Neural cell (in vitro differentiated cells): ENCODE data around the gene FOSL2. TPM values are rescaled to one million over a fixed set of nuclear protein-coding genes. Genes with fewer than 3 reads are reported as not detected.

Experiments used
- H2AFZ ChIP-seq: fragments of 200-600, 300-800 bp; sonication (generic), shearing (Covaris generic); 2 replicates; pipeline ENCODE4 v1.6.0; 2014; ENCODE audit warnings: low read depth, mild to moderate bottlenecking, antibody characterized with exemption, low read length, moderate library complexity
- H3F3A ChIP-seq: fragments of 200-600 bp; shearing (Covaris generic); 2 replicates; pipeline ENCODE4 v1.6.1; 2016; ENCODE audit warnings: mild to moderate bottlenecking, moderate library complexity, mixed read lengths, antibody characterized with exemption, low read length; ENCODE audit not compliant: insufficient read depth, poor library complexity, severe bottlenecking
- H3K27ac ChIP-seq: fragments of 200-600, 300-800 bp; sonication (generic), shearing (Covaris generic); 2 replicates; pipeline ENCODE4 v1.5.1; 2014; ENCODE audit warnings: mild to moderate bottlenecking, low read length, moderate library complexity
- H3K27me3 ChIP-seq: fragments of 300-800, 200-600 bp; sonication (generic), shearing (Covaris generic); 2 replicates; pipeline ENCODE4 v1.6.0; 2014; ENCODE audit warnings: mild to moderate bottlenecking, low read depth, low read length, moderate library complexity; ENCODE audit not compliant: insufficient read depth
- H3K36me3 ChIP-seq: fragments of 300-800, 200-600 bp; sonication (generic), shearing (Covaris generic); 2 replicates; pipeline ENCODE4 v1.5.1; 2014; ENCODE audit warnings: mild to moderate bottlenecking, antibody characterized with exemption, low read length, moderate library complexity; ENCODE audit not compliant: insufficient read depth
- H3K4me2 ChIP-seq: fragments of 300-800, 200-600 bp; sonication (generic), shearing (Covaris generic); 2 replicates; pipeline ENCODE4 v1.6.0; 2014; ENCODE audit warnings: mild to moderate bottlenecking, low read length
- H3K4me3 ChIP-seq: fragments of 300-800, 200-600 bp; sonication (generic), shearing (Covaris generic); 2 replicates; pipeline ENCODE4 v1.5.1; 2014; ENCODE audit warnings: mild to moderate bottlenecking, low read length, moderate library complexity
- H3K79me2 ChIP-seq: fragments of 200-600 bp; shearing (Covaris generic); replicated peaks from 2 replicates; pipeline ENCODE4 v1.6.0; 2014; ENCODE audit warnings: mild to moderate bottlenecking, low read length, moderate library complexity; ENCODE audit not compliant: insufficient read depth
- H3K9ac ChIP-seq: fragments of 300-800, 200-600 bp; sonication (generic), shearing (Covaris generic); 2 replicates; pipeline ENCODE4 v1.6.1; 2016; ENCODE audit warnings: mild to moderate bottlenecking, low read length, mixed read lengths
- H3K9me2 ChIP-seq: fragments of 200-600 bp; shearing (Covaris generic); 2 replicates; pipeline ENCODE4 v1.6.1; 2016; ENCODE audit warnings: mild to moderate bottlenecking, low read length, mixed read lengths; ENCODE audit not compliant: insufficient read depth
- H3K9me3 ChIP-seq: fragments of 200-600, 300-800 bp; sonication (generic), shearing (Covaris generic); 2 replicates; pipeline ENCODE4 v1.6.1; 2016; ENCODE audit warnings: mild to moderate bottlenecking, mixed run types, low read length, moderate library complexity, mixed read lengths
- H4K20me1 ChIP-seq: fragments of 200-600 bp; shearing (Covaris generic); 2 replicates; pipeline ENCODE4 v1.6.1; 2016; ENCODE audit warnings: mild to moderate bottlenecking, mixed run types; ENCODE audit not compliant: insufficient read depth
- EP300 ChIP-seq: fragments of 450-650 bp; conservative IDR thresholded peaks from 2 replicates; pipeline ENCODE4 v1.6.1; 2014; ENCODE audit warnings: antibody characterized with exemption, mild to moderate bottlenecking, moderate library complexity; ENCODE audit not compliant: poor library complexity, severe bottlenecking
- EZH2 ChIP-seq: fragments of 200-600, 300-800 bp; shearing (Covaris generic), sonication (generic); IDR thresholded peaks from 2 replicates; pipeline ENCODE4 v1.6.1; 2014; ENCODE audit warnings: antibody characterized with exemption, low read length, borderline replicate concordance, mild to moderate bottlenecking; ENCODE audit not compliant: insufficient read depth, poor library complexity, severe bottlenecking
- MXI1 ChIP-seq: fragments of 450-650 bp; conservative IDR thresholded peaks from 2 replicates; pipeline ENCODE4 v1.6.1; 2014; ENCODE audit warnings: antibody characterized with exemption, mild to moderate bottlenecking; ENCODE audit not compliant: poor library complexity, severe bottlenecking
- POLR2AphosphoS5 ChIP-seq: IDR thresholded peaks from 2 replicates; pipeline ENCODE4 v1.6.1; 2012
- RAD21 ChIP-seq: fragments of 450-650 bp; conservative IDR thresholded peaks from 2 replicates; pipeline ENCODE4 v1.6.1; 2014; ENCODE audit warnings: antibody characterized with exemption, mild to moderate bottlenecking, moderate library complexity
- SMC3 ChIP-seq: fragments of 450-650 bp; conservative IDR thresholded peaks from 2 replicates; pipeline ENCODE4 v1.6.1; 2014; ENCODE audit warnings: antibody characterized with exemption, mild to moderate bottlenecking, moderate library complexity; ENCODE audit not compliant: poor library complexity
- TAF1 ChIP-seq: IDR thresholded peaks from 2 replicates; pipeline ENCODE4 v1.6.1; 2012; ENCODE audit warnings: low read depth
- polyA plus RNA-seq: library from polyadenylated mRNA; depleted of rRNA; stranded (reverse); fragments of >200 nt; gene quantifications from 2 replicates; pipeline ENCODE4 v1.2.3, GENCODE V29; 2014
- TF ChIP-seq, protein P1 (sequence below): fragments of 450-650 bp; IDR thresholded peaks from 2 replicates; pipeline ENCODE4 v1.5.1; 2014; ENCODE audit warnings: antibody characterized with exemption, mild to moderate bottlenecking, moderate library complexity; ENCODE audit not compliant: poor library complexity, severe bottlenecking
- TF ChIP-seq, protein P2 (sequence below): IDR thresholded peaks from 2 replicates; pipeline ENCODE4 v1.6.1; 2012; ENCODE audit warnings: borderline replicate concordance

The FOSL2 gene
- polyA plus RNA-seq, 1 donor from 2014 or later, result 2.8 TPM

DNA sequence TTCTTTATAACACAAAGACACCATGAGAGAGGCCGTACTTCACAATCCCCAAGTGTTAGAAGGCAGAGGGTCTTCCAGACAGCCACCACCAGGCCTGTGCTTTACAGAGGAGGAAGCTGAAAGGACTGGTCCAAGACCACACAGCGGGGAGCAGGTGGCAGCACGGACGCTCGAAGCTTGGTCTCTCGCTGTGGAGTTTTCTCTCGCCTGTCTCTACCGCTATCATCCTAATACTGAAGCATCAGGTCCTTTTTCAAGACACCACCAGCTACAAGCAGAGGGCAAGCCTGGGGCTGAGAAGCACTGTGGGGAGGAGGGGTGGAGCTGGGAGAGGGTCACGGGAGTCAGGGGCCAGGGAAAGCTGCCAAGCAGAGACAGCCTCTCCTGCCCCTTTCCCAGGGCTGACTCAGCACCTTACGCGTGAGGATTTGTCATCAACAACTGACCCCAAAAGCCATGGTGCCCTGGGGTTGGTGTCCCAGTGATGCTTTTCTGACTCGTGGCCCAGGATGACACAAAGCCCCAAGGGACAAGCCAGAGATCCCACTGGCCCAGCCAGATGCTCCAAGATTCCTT is 31.9 kb upstream of the FOSL2 start:
- Histone ChIP-seq H3K36me3 (no peaks in the 10 kb centered on the region), H3K79me2 (no peaks in the 10 kb centered on the region), H2AFZ (no peak overlapping the region), H3K4me3 (no peak overlapping the region), H3K27ac (no peak overlapping the region), H3F3A (no peaks in the 10 kb centered on the region), H3K9me2 (no peaks in the 10 kb centered on the region), H3K27me3 (no peaks in the 10 kb centered on the region), H3K9me3 (no peaks in the 10 kb centered on the region), H4K20me1 (no peaks in the 10 kb centered on the region), H3K9ac (no peak overlapping the region), H3K4me2 (no peak overlapping the region)
- TF ChIP-seq EP300 (no peak), MXI1 (no peak), TAF1 (no peak), POLR2AphosphoS5 (no peak), SMC3 (no peak), EZH2 (no peak), RAD21 (no peak)
- TF ChIP-seq, protein P1, sequence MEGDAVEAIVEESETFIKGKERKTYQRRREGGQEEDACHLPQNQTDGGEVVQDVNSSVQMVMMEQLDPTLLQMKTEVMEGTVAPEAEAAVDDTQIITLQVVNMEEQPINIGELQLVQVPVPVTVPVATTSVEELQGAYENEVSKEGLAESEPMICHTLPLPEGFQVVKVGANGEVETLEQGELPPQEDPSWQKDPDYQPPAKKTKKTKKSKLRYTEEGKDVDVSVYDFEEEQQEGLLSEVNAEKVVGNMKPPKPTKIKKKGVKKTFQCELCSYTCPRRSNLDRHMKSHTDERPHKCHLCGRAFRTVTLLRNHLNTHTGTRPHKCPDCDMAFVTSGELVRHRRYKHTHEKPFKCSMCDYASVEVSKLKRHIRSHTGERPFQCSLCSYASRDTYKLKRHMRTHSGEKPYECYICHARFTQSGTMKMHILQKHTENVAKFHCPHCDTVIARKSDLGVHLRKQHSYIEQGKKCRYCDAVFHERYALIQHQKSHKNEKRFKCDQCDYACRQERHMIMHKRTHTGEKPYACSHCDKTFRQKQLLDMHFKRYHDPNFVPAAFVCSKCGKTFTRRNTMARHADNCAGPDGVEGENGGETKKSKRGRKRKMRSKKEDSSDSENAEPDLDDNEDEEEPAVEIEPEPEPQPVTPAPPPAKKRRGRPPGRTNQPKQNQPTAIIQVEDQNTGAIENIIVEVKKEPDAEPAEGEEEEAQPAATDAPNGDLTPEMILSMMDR, result no peak

DNA sequence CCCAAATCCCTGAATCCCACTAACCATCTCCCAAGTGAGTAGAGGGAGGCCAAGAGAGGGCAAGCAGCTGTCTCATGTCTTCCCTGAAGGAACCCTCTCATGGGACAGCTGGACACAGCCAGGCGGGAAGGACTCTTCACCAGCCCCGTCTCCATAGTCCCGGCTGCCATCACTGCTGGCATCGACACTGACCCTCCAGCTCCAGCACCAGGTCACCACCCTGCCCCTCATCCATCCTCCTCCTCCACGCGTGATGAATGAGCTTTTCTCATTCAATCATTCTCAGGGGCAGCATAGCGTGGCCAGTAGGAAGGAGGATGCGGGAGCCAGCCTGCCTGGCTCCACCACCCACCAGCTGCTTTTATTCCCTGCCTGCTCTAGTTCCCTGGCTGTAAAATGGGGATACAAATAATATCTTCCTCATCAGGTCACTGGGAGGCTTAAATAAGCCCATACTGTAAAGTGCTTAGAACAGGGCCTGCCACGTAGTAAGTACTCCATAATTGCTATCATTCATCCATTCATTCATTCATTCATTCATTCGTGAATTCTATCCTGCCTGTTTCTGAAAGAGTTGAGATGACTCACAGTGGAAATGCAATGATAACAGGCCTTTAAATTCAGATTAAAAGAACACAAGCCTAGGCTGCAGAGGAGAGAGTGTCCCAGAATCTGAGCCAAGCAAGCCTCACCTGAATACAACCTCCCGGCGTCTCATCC is 30.5 kb upstream of the FOSL2 start:
- no peak overlapping the region for H2AFZ ChIP-seq
- no peak for TF ChIP-seq SMC3
- TF ChIP-seq EP300, result no peak
- TF ChIP-seq, protein P2, sequence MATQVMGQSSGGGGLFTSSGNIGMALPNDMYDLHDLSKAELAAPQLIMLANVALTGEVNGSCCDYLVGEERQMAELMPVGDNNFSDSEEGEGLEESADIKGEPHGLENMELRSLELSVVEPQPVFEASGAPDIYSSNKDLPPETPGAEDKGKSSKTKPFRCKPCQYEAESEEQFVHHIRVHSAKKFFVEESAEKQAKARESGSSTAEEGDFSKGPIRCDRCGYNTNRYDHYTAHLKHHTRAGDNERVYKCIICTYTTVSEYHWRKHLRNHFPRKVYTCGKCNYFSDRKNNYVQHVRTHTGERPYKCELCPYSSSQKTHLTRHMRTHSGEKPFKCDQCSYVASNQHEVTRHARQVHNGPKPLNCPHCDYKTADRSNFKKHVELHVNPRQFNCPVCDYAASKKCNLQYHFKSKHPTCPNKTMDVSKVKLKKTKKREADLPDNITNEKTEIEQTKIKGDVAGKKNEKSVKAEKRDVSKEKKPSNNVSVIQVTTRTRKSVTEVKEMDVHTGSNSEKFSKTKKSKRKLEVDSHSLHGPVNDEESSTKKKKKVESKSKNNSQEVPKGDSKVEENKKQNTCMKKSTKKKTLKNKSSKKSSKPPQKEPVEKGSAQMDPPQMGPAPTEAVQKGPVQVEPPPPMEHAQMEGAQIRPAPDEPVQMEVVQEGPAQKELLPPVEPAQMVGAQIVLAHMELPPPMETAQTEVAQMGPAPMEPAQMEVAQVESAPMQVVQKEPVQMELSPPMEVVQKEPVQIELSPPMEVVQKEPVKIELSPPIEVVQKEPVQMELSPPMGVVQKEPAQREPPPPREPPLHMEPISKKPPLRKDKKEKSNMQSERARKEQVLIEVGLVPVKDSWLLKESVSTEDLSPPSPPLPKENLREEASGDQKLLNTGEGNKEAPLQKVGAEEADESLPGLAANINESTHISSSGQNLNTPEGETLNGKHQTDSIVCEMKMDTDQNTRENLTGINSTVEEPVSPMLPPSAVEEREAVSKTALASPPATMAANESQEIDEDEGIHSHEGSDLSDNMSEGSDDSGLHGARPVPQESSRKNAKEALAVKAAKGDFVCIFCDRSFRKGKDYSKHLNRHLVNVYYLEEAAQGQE, result no peak
- no peak for TF ChIP-seq POLR2AphosphoS5
- no peak for TF ChIP-seq RAD21
- TF ChIP-seq, protein P1, result no peak
- TF ChIP-seq TAF1, result no peak
- TF ChIP-seq EZH2, result no peak
- TF ChIP-seq MXI1, result no peak
- no peak overlapping the region for H3K4me2 ChIP-seq
- no peaks in the 10 kb centered on the region for H3K36me3 ChIP-seq
- no peaks in the 10 kb centered on the region for H4K20me1 ChIP-seq
- no peak overlapping the region for H3K4me3 ChIP-seq
- no peaks in the 10 kb centered on the region for H3K9me2 ChIP-seq
- no peak overlapping the region for H3K9ac ChIP-seq
- no peaks in the 10 kb centered on the region for H3K79me2 ChIP-seq
- H3K27me3 ChIP-seq, result no peaks in the 10 kb centered on the region
- no peaks in the 10 kb centered on the region for H3K9me3 ChIP-seq
- H3F3A ChIP-seq, result no peaks in the 10 kb centered on the region
- H3K27ac ChIP-seq, result no peak overlapping the region
